IMR-90 (cell line): ENCODE data around the gene POTEI. TPM values are rescaled to one million over a fixed set of nuclear protein-coding genes. Genes with fewer than 3 reads are reported as not detected.
"Not testable (repeated sequence)": the region's sequence is repeated elsewhere in the genome, so short reads cannot be mapped to it uniquely, and the experiment has no call there.

Experiments
- ATAC-seq: fragments of 200-7000 bp; cut with Tn5 transposase; 2 replicates; pipeline ENCODE4 v1.9.1; 2020; ENCODE audit warnings: low read depth, mild to moderate bottlenecking, moderate library complexity
- BruUV-seq: library from RNA; stranded (reverse); fragments of 400-500 nt; replicated peaks from 2 replicates; lab custom pipeline; 2021; lab: Mats Ljungman, UMichigan
- CTCF ChIA-PET: fragments of 300-600 bp; formaldehyde crosslinking; extraction: SDS; loops from one replicate; lab custom pipeline; 2021; ENCODE audit warnings: antibody characterized with exemption; lab: Yijun Ruan, JAX
- POLR2A ChIA-PET: fragments of 300-600 bp; sonication (Branson Sonifier 250); formaldehyde crosslinking; loops from one replicate; lab custom pipeline; 2022; ENCODE audit warnings: antibody characterized with exemption; ENCODE audit not compliant: unreplicated experiment; lab: Charles Lee
- DNase-seq: peaks from one replicate; pipeline ENCODE4 v3.0.0; 2013
- H2AFZ ChIP-seq: replicated peaks from 2 replicates; pipeline ENCODE3; 2013; ENCODE audit warnings: low read length, mild to moderate bottlenecking; ENCODE audit not compliant: poor library complexity
- H2AK5ac ChIP-seq: 2 replicates; pipeline ENCODE4 v1.6.1; 2013; ENCODE audit warnings: low read depth, low read length, inconsistent platforms
- H2AK9ac ChIP-seq: replicated peaks from 2 replicates; pipeline ENCODE3; 2013; ENCODE audit warnings: mild to moderate bottlenecking, low read depth, low read length, moderate library complexity; ENCODE audit not compliant: poor library complexity
- H2BK120ac ChIP-seq: 2 replicates; pipeline ENCODE4 v1.6.1; 2013; ENCODE audit warnings: low read depth, low read length, inconsistent platforms
- H2BK15ac ChIP-seq: 3 replicates; pipeline ENCODE4 v1.6.1; 2013; ENCODE audit warnings: low read depth, low read length, inconsistent platforms
- H2BK20ac ChIP-seq: 2 replicates; pipeline ENCODE4 v1.6.1; 2013; ENCODE audit warnings: low read depth, mild to moderate bottlenecking, inconsistent platforms, low read length, moderate library complexity
- H2BK5ac ChIP-seq: 2 replicates; pipeline ENCODE4 v1.6.1; 2013; ENCODE audit warnings: mild to moderate bottlenecking, low read depth, low read length, inconsistent platforms; ENCODE audit not compliant: poor library complexity, severe bottlenecking
- H3K14ac ChIP-seq: replicated peaks from 2 replicates; pipeline ENCODE4 v1.6.1; 2013; ENCODE audit warnings: low read depth, low read length, inconsistent platforms
- H3K18ac ChIP-seq: 2 replicates; pipeline ENCODE4 v1.6.1; 2013; ENCODE audit warnings: low read depth, low read length, control low read depth
- H3K23ac ChIP-seq: 2 replicates; pipeline ENCODE4 v1.6.1; 2013; ENCODE audit warnings: low read depth, low read length, inconsistent platforms
- H3K27ac ChIP-seq: 2 replicates; pipeline ENCODE4 v1.5.1; 2013; ENCODE audit warnings: mild to moderate bottlenecking, control low read depth, low read length; ENCODE audit not compliant: insufficient read depth
- H3K27me3 ChIP-seq: 2 replicates; pipeline ENCODE4 v1.6.1; 2013; ENCODE audit warnings: low read length; ENCODE audit not compliant: control insufficient read depth, insufficient read depth
- H3K36me3 ChIP-seq: 2 replicates; pipeline ENCODE4 v1.6.1; 2013; ENCODE audit warnings: low read length, mixed read lengths; ENCODE audit not compliant: control insufficient read depth, insufficient read depth
- H3K4ac ChIP-seq: 2 replicates; pipeline ENCODE4 v1.6.1; 2013; ENCODE audit warnings: low read depth, low read length, inconsistent platforms
- H3K4me1 ChIP-seq: 2 replicates; pipeline ENCODE4 v1.6.1; 2013; ENCODE audit warnings: low read length, mixed read lengths; ENCODE audit not compliant: control insufficient read depth, insufficient read depth
- H3K4me2 ChIP-seq: 2 replicates; pipeline ENCODE4 v1.6.1; 2013; ENCODE audit warnings: low read depth, mild to moderate bottlenecking, control low read depth, low read length, moderate library complexity
- H3K4me3 ChIP-seq: 2 replicates; pipeline ENCODE4 v1.5.1; 2013; ENCODE audit warnings: low read depth, mild to moderate bottlenecking, control low read depth, low read length, moderate library complexity; ENCODE audit not compliant: insufficient read depth
- H3K56ac ChIP-seq: 2 replicates; pipeline ENCODE4 v1.6.1; 2013; ENCODE audit warnings: low read length, inconsistent platforms; ENCODE audit not compliant: insufficient read depth; ENCODE audit errors: extremely low read depth
- H3K79me1 ChIP-seq, 2 experiments: 2 replicates each; pipeline ENCODE4 v1.6.1; 2013; ENCODE audit warnings: low read length in 2 of 2, inconsistent platforms in 1 of 2, low read depth in 1 of 2
- H3K9ac ChIP-seq: 2 replicates; pipeline ENCODE4 v1.6.1; 2013; ENCODE audit warnings: low read depth, low read length, control low read depth
- H3K9me1 ChIP-seq: 2 replicates; pipeline ENCODE4 v1.6.1; 2013; ENCODE audit warnings: low read length, inconsistent platforms; ENCODE audit not compliant: insufficient read depth
- H3K9me3 ChIP-seq: 2 replicates; pipeline ENCODE4 v1.6.1; 2013; ENCODE audit warnings: low read length; ENCODE audit not compliant: control insufficient read depth, insufficient read depth
- H4K20me1 ChIP-seq: 2 replicates; pipeline ENCODE4 v1.6.1; 2013; ENCODE audit warnings: low read length, inconsistent platforms; ENCODE audit not compliant: insufficient read depth
- H4K5ac ChIP-seq: 2 replicates; pipeline ENCODE4 v1.6.1; 2013; ENCODE audit warnings: mild to moderate bottlenecking, low read depth, low read length, control low read depth
- H4K8ac ChIP-seq, 2 experiments: 2 replicates each; pipeline ENCODE4 v1.6.1; 2013; ENCODE audit warnings: low read depth in 2 of 2, low read length in 2 of 2, control low read depth in 1 of 2, inconsistent platforms in 1 of 2
- H4K91ac ChIP-seq: 2 replicates; pipeline ENCODE4 v1.6.1; 2013; ENCODE audit warnings: low read depth, low read length, inconsistent platforms; ENCODE audit not compliant: insufficient read depth
- WGBS, 2 experiments: methylation state at CpG; one replicate each; pipeline versions ENCODE4 v1.1.5 to v1.1.7; 2013; ENCODE audit warnings: missing lambda C conversion rate in 2 of 2; ENCODE audit not compliant: insufficient read length in 1 of 2; ENCODE audit errors: extremely low coverage in 2 of 2; 5-methylcytosine and 5-hydroxymethylcytosine counted together
- dilution Hi-C: fragments of 300-500 bp; cut with HindIII; formaldehyde crosslinking; loops from one replicate; pipeline ENCODE4 v1.14.3; 2018; ENCODE audit warnings: low sequenced_read_pairs; ENCODE audit not compliant: unreplicated experiment
- in situ Hi-C: fragments of 300-500 bp; cut with MboI; formaldehyde crosslinking; loops from 3 replicates; pipeline ENCODE4 v1.14.3; 2019; ENCODE audit warnings: low sequenced_read_pairs, inconsistent platforms, mixed read lengths
- intact Hi-C: fragments of 100-400 bp; cut with micrococcal nuclease; formaldehyde crosslinking; loops from 2 replicates; pipeline ENCODE4 v1.10.0; 2022
- polyA plus RNA-seq, 3 experiments: library from polyadenylated mRNA; depleted of rRNA; stranded (reverse); fragments of >200 nt; gene quantifications; 2 replicates each; pipeline ENCODE4 v1.2.3, GENCODE V29; 2012; ENCODE audit warnings: low replicate concordance in 1 of 3
- total RNA-seq: library from RNA; depleted of rRNA; stranded (reverse); fragments of >200 nt; gene quantifications from 2 replicates; pipeline ENCODE4 v1.2.3, GENCODE V29; 2012

POTEI gene
- total and polyA plus RNA-seq, 2 of the 4 experiments (the other 2 are of a cell fraction): not detected

GRCh38 chr2:130451278-130451677 is 57.9 kb downstream of the POTEI start:
- H3K18ac ChIP-seq, POLR2A ChIA-PET, H3K14ac ChIP-seq, dilution Hi-C loops, H2BK20ac ChIP-seq, H3K9me3 ChIP-seq, H3K4ac ChIP-seq, H2BK5ac ChIP-seq, H2BK15ac ChIP-seq, H3K27ac ChIP-seq, H3K36me3 ChIP-seq, BruUV-seq, H3K23ac ChIP-seq, H4K91ac ChIP-seq, H4K20me1 ChIP-seq, intact Hi-C loops, H3K4me2 ChIP-seq, H2BK120ac ChIP-seq, CTCF ChIA-PET, H3K27me3 ChIP-seq, DNase-seq, H3K4me1 ChIP-seq, H2AK5ac ChIP-seq, H3K9ac ChIP-seq, H4K5ac ChIP-seq, H2AFZ ChIP-seq, H3K56ac ChIP-seq, ATAC-seq, H4K8ac ChIP-seq, in situ Hi-C loops, H2AK9ac ChIP-seq, H3K9me1 ChIP-seq, H3K79me1 ChIP-seq, H3K4me3 ChIP-seq: not testable (repeated sequence)
- 22% methylated on average over 1 of the region's 3 CpGs; no CpG with 5 or more reads in 1 of the 2 experiments for WGBS, 2 experiments

DNA sequence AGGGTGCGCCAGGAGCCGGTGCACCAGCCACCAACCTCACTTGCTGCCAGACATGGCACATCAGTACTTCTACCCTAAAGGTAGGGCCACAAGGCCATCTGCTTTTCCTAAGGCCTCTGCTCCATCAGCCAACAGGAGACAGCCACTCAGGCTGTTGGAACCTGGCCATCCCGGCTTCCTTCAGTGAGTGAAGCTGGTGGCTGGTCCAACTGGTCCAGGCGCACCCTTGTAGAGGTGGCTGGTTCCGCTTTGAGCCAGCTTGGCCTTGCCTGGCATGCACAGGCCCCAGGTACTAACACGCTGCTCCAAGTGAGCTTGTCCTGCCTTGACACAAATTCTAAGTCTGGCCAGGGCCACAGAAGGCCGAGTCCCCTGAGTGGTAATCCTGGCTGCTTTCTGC is 58.8 kb downstream of the POTEI start:
- H3K9me3 ChIP-seq, H3K4ac ChIP-seq, CTCF ChIA-PET, ATAC-seq, H2AK5ac ChIP-seq, H2AK9ac ChIP-seq, H3K23ac ChIP-seq, DNase-seq, H3K9me1 ChIP-seq, H4K8ac ChIP-seq, H3K79me1 ChIP-seq, H2BK20ac ChIP-seq, H2BK5ac ChIP-seq, in situ Hi-C loops, POLR2A ChIA-PET, H3K4me3 ChIP-seq, H3K18ac ChIP-seq, H3K9ac ChIP-seq, intact Hi-C loops, H3K4me1 ChIP-seq, H3K36me3 ChIP-seq, H3K27ac ChIP-seq, H3K56ac ChIP-seq, H4K20me1 ChIP-seq, dilution Hi-C loops, H2BK120ac ChIP-seq, H2AFZ ChIP-seq, H4K91ac ChIP-seq, BruUV-seq, H3K4me2 ChIP-seq, H2BK15ac ChIP-seq, H3K27me3 ChIP-seq, H3K14ac ChIP-seq, H4K5ac ChIP-seq: not testable (repeated sequence)
- WGBS, 2 experiments: no CpG with 5 or more reads among the region's 7 CpGs
